SK-N-SH treated with all-trans-retinoic acid at 6 μM for 48 hours (cell line): Measurements from ENCODE around the gene PPT1.

Source experiments
- ARNTL ChIP-seq: fragments of 450-650 bp; formaldehyde crosslinking; IDR thresholded peaks from 2 replicates; pipeline ENCODE4 v1.5.0; 2020; ENCODE audit warnings: low read depth, mild to moderate bottlenecking, moderate library complexity, borderline replicate concordance
- CREB5 ChIP-seq: fragments of 250-450 bp; sonication (Bioruptor Pico); IDR thresholded peaks from 2 replicates; pipeline ENCODE4 v1.5.1; 2020; ENCODE audit warnings: low read depth, mild to moderate bottlenecking, moderate library complexity
- ESRRG ChIP-seq: fragments of 250-450 bp; sonication (Bioruptor Pico); IDR thresholded peaks from 2 replicates; pipeline ENCODE4 v1.6.1; 2021; ENCODE audit warnings: mild to moderate bottlenecking
- GLIS3 ChIP-seq: fragments of 250-450 bp; sonication (Bioruptor Pico); IDR thresholded peaks from 2 replicates; pipeline ENCODE4 v1.5.0; 2020; ENCODE audit warnings: mild to moderate bottlenecking, moderate library complexity
- PATZ1 ChIP-seq: fragments of 250-450 bp; sonication (Bioruptor Pico); IDR thresholded peaks from 2 replicates; pipeline ENCODE4 v1.8.0; 2020; ENCODE audit warnings: mild to moderate bottlenecking, moderate library complexity, borderline replicate concordance
- POU6F1 ChIP-seq: fragments of 250-450 bp; sonication (Bioruptor Pico); IDR thresholded peaks from 2 replicates; pipeline ENCODE4 v1.8.0; 2021; ENCODE audit warnings: low read depth, mild to moderate bottlenecking, moderate library complexity, borderline replicate concordance
- RARB ChIP-seq: fragments of 250-450 bp; sonication (Bioruptor Pico); IDR thresholded peaks from 2 replicates; pipeline ENCODE4 v1.8.0; 2021; ENCODE audit warnings: mild to moderate bottlenecking, moderate library complexity
- TCF4 ChIP-seq: fragments of 250-450 bp; sonication (Bioruptor Pico); IDR thresholded peaks from 2 replicates; pipeline ENCODE4 v1.8.0; 2021; ENCODE audit warnings: mild to moderate bottlenecking, moderate library complexity, borderline replicate concordance
- TOX ChIP-seq: fragments of 250-450 bp; sonication (Bioruptor Pico); IDR thresholded peaks from 2 replicates; pipeline ENCODE4 v1.8.0; 2021; ENCODE audit warnings: mild to moderate bottlenecking, moderate library complexity, borderline replicate concordance
- ZFP3 ChIP-seq: fragments of 250-450 bp; sonication (Bioruptor Pico); IDR thresholded peaks from 2 replicates; pipeline ENCODE4 v1.5.0; 2020; ENCODE audit warnings: mild to moderate bottlenecking, moderate library complexity
- ZFP30 ChIP-seq: fragments of 450-650 bp; formaldehyde crosslinking; IDR thresholded peaks from 2 replicates; pipeline ENCODE4 v1.5.0; 2022; ENCODE audit warnings: mild to moderate bottlenecking, moderate library complexity
- ZNF565 ChIP-seq: fragments of 450-650 bp; formaldehyde crosslinking; conservative IDR thresholded peaks from 2 replicates; pipeline ENCODE4 v1.5.0; 2020; ENCODE audit warnings: low read depth, mild to moderate bottlenecking, moderate library complexity
- ZNF8 ChIP-seq: fragments of 450-650 bp; formaldehyde crosslinking; IDR thresholded peaks from 2 replicates; pipeline ENCODE4 v1.5.0; 2020; ENCODE audit warnings: mild to moderate bottlenecking, moderate library complexity
- TF ChIP-seq, protein P1 (sequence below): fragments of 250-450 bp; sonication (Bioruptor Pico); IDR thresholded peaks from 2 replicates; pipeline ENCODE4 v1.5.0; 2020; ENCODE audit warnings: mild to moderate bottlenecking, moderate library complexity

GRCh38 chr1:40039245-40039756 lies 57.8 kb downstream of the PPT1 start:
- TF ChIP-seq ESRRG (CRISPR knock-in tag): no peak
- TF ChIP-seq ARNTL (CRISPR knock-in tag): no peak
- TF ChIP-seq ZFP3 (CRISPR knock-in tag): no peak
- TF ChIP-seq TOX (CRISPR knock-in tag): no peak
- no peak for TF ChIP-seq ZNF565 (CRISPR knock-in tag)
- TF ChIP-seq CREB5 (CRISPR knock-in tag): no peak
- no peak for TF ChIP-seq POU6F1
- no peak for TF ChIP-seq ZFP30 (CRISPR knock-in tag)
- no peak for TF ChIP-seq RARB (CRISPR knock-in tag)
- TF ChIP-seq PATZ1: no peak
- no peak for TF ChIP-seq GLIS3 (CRISPR knock-in tag)
- TF ChIP-seq, protein P1, sequence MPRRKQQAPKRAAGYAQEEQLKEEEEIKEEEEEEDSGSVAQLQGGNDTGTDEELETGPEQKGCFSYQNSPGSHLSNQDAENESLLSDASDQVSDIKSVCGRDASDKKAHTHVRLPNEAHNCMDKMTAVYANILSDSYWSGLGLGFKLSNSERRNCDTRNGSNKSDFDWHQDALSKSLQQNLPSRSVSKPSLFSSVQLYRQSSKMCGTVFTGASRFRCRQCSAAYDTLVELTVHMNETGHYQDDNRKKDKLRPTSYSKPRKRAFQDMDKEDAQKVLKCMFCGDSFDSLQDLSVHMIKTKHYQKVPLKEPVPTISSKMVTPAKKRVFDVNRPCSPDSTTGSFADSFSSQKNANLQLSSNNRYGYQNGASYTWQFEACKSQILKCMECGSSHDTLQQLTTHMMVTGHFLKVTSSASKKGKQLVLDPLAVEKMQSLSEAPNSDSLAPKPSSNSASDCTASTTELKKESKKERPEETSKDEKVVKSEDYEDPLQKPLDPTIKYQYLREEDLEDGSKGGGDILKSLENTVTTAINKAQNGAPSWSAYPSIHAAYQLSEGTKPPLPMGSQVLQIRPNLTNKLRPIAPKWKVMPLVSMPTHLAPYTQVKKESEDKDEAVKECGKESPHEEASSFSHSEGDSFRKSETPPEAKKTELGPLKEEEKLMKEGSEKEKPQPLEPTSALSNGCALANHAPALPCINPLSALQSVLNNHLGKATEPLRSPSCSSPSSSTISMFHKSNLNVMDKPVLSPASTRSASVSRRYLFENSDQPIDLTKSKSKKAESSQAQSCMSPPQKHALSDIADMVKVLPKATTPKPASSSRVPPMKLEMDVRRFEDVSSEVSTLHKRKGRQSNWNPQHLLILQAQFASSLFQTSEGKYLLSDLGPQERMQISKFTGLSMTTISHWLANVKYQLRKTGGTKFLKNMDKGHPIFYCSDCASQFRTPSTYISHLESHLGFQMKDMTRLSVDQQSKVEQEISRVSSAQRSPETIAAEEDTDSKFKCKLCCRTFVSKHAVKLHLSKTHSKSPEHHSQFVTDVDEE: no peak
- TF ChIP-seq ZNF8 (CRISPR knock-in tag): no peak
- TF ChIP-seq TCF4: no peak
